Tibial nerve (tissue), 4 donors: ENCODE measurements around the gene SYDE2.

Experiments
- EP300 ChIP-seq, 2 donors: sonication (generic); formaldehyde crosslinking; IDR thresholded peaks; one replicate each; pipeline ENCODE4 v1.6.1; 2017; ENCODE audit warnings: antibody characterized with exemption in 2 of 2, mild to moderate bottlenecking in 1 of 2
- POLR2A ChIP-seq, 2 donors: fragments of 450-650 bp; IDR thresholded peaks; one replicate each; pipeline ENCODE4 v1.6.1; 2017; ENCODE audit warnings: antibody characterized with exemption in 2 of 2, mild to moderate bottlenecking in 2 of 2, moderate library complexity in 2 of 2
- TF ChIP-seq, protein P1 (sequence below), 5 experiments: fragments of 200-600 bp in 3 of 5; fragments of 450-650 bp in 2 of 5; sonication (generic) in 3 of 5; IDR thresholded peaks; one replicate each; pipeline ENCODE4 v1.5.1; 2016 to 2019; ENCODE audit warnings: antibody characterized with exemption in 5 of 5, mild to moderate bottlenecking in 3 of 5, moderate library complexity in 2 of 5

DNA sequence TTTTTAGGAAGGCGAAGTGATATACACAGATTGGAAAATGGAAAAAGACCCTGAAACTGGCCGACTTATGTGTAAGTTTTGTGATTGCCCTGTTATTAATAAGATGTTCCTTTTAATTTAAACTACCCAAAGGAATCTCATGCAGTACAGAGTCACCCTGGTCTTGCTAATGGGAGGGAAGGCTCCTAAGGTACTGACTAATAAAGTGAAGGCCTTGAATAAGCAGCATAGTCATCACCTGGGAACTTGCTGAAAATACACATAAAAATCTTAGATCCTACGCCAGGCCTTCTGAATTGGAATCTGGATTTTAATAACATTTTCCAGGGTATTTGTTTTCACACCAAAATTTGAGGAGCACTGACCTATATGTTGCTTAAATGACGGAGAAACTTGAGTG, 79.1 kb downstream of the SYDE2 start:
- TF ChIP-seq EP300 (IDR thresholded peaks at IDR 0.05) (no peak), POLR2A (IDR thresholded peaks at IDR 0.05) (no peak)
- TF ChIP-seq, protein P1, sequence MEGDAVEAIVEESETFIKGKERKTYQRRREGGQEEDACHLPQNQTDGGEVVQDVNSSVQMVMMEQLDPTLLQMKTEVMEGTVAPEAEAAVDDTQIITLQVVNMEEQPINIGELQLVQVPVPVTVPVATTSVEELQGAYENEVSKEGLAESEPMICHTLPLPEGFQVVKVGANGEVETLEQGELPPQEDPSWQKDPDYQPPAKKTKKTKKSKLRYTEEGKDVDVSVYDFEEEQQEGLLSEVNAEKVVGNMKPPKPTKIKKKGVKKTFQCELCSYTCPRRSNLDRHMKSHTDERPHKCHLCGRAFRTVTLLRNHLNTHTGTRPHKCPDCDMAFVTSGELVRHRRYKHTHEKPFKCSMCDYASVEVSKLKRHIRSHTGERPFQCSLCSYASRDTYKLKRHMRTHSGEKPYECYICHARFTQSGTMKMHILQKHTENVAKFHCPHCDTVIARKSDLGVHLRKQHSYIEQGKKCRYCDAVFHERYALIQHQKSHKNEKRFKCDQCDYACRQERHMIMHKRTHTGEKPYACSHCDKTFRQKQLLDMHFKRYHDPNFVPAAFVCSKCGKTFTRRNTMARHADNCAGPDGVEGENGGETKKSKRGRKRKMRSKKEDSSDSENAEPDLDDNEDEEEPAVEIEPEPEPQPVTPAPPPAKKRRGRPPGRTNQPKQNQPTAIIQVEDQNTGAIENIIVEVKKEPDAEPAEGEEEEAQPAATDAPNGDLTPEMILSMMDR (IDR thresholded peaks at IDR 0.05) = no peak
